Testis (tissue), 2 donors: ENCODE measurements around the gene DSC3.

ENCODE experiments used
- POLR2A ChIP-seq: fragments of 450-650 bp; IDR thresholded peaks from one replicate; pipeline ENCODE4 v1.6.1; 2017; ENCODE audit warnings: antibody characterized with exemption, mild to moderate bottlenecking, moderate library complexity
- TF ChIP-seq, protein P1 (sequence below), 3 experiments: fragments of 450-650 bp in 2 of 3; fragments of 200-600 bp in 1 of 3; sonication (generic) in 1 of 3; IDR thresholded peaks; one replicate each; pipeline ENCODE4 v1.5.1; 2016 to 2019; ENCODE audit warnings: antibody characterized with exemption in 3 of 3, mild to moderate bottlenecking in 2 of 3, moderate library complexity in 1 of 3

DNA sequence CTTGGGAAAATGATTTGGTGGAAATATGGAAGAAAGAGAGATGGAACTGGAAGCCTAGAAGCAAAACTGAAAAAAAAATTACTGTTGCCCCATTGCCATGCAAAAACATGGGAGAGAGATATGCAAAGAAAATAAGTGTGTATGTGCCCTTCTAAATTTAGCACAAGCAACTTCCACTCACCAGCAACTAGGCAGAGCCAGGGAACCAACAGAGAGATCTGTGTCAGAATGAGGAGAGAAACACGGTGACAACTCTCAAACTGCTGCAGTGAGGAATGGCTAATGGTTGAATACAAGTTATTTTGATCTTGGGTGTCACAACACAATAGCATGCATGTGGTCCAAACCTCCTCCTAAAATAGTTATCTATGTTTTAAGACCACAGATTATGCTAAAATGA, 48.8 kb upstream of the DSC3 start:
- TF ChIP-seq, protein P1, sequence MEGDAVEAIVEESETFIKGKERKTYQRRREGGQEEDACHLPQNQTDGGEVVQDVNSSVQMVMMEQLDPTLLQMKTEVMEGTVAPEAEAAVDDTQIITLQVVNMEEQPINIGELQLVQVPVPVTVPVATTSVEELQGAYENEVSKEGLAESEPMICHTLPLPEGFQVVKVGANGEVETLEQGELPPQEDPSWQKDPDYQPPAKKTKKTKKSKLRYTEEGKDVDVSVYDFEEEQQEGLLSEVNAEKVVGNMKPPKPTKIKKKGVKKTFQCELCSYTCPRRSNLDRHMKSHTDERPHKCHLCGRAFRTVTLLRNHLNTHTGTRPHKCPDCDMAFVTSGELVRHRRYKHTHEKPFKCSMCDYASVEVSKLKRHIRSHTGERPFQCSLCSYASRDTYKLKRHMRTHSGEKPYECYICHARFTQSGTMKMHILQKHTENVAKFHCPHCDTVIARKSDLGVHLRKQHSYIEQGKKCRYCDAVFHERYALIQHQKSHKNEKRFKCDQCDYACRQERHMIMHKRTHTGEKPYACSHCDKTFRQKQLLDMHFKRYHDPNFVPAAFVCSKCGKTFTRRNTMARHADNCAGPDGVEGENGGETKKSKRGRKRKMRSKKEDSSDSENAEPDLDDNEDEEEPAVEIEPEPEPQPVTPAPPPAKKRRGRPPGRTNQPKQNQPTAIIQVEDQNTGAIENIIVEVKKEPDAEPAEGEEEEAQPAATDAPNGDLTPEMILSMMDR (IDR thresholded peaks at IDR 0.05) = no peak
- no peak for TF ChIP-seq POLR2A
